Endothelial cell of umbilical vein (primary cell): Measurements from ENCODE around the gene PRPH. TPM values are rescaled to one million over a fixed set of nuclear protein-coding genes. Genes with fewer than 3 reads are reported as not detected.

Experiments
- BruUV-seq: library from RNA; stranded (reverse); fragments of 400-500 nt; replicated peaks from 2 replicates; lab custom pipeline; 2021; lab: Mats Ljungman, UMichigan
- CTCF ChIA-PET: fragments of 300-600, 350-600 bp; sonication (Branson Sonifier 250); formaldehyde crosslinking; loops from one replicate; lab custom pipeline; 2021; ENCODE audit warnings: antibody characterized with exemption, inconsistent platforms; lab: Charles Lee
- POLR2A ChIA-PET: fragments of 300-600, 350-600 bp; sonication (Branson Sonifier 250); formaldehyde crosslinking; loops from one replicate; lab custom pipeline; 2021; ENCODE audit warnings: antibody characterized with exemption, inconsistent platforms; lab: Charles Lee
- DNase-seq: peaks from one replicate; pipeline ENCODE4 v3.0.0-alpha.2; 2011; ENCODE audit warnings: low read depth, low spot score
- FAIRE-seq: peaks from 2 replicates; lab custom pipeline; 2011; peaks lifted over from hg19 to GRCh38; lab: Jason Lieb, UNC
- H2AFZ ChIP-seq: 2 replicates; pipeline ENCODE4 v1.6.0; 2012; ENCODE audit warnings: low read depth, low read length, control low read depth, inconsistent platforms
- H3K27ac ChIP-seq: 2 replicates; pipeline ENCODE4 v1.5.1; 2011; ENCODE audit warnings: low read depth, mild to moderate bottlenecking, control low read depth, low read length, moderate library complexity; ENCODE audit not compliant: insufficient read depth
- H3K27me3 ChIP-seq, 2 experiments: 2 replicates each; pipeline versions ENCODE4 v1.6.0 to v1.6.1; 2011; ENCODE audit warnings: low read length in 2 of 2, mixed read lengths in 1 of 2; ENCODE audit not compliant: control insufficient read depth in 2 of 2, insufficient read depth in 2 of 2
- H3K36me3 ChIP-seq, 2 experiments: 2 replicates in 1 of 2; 3 replicates in 1 of 2; pipeline ENCODE4 v1.5.1; 2011; ENCODE audit warnings: low read length in 2 of 2, mild to moderate bottlenecking in 1 of 2, moderate library complexity in 1 of 2; ENCODE audit not compliant: control insufficient read depth in 2 of 2, insufficient read depth in 2 of 2; ENCODE audit errors: extremely low read depth in 1 of 2
- H3K4me1 ChIP-seq: 3 replicates; pipeline ENCODE4 v1.5.1; 2011; ENCODE audit warnings: mild to moderate bottlenecking, low read length; ENCODE audit not compliant: control insufficient read depth, insufficient read depth; ENCODE audit errors: extremely low read depth
- H3K4me2 ChIP-seq: 2 replicates; pipeline ENCODE4 v1.6.1; 2011; ENCODE audit warnings: low read length, control low read depth, mixed read lengths; ENCODE audit not compliant: insufficient read depth
- H3K4me3 ChIP-seq, 3 experiments: fragments of 200-600 bp in 1 of 3; sonication (generic), shearing (Covaris generic) in 1 of 3; replicated peaks in 1 of 3; 2 replicates each; pipeline ENCODE4 v1.5.1; 2011 to 2016; ENCODE audit warnings: control low read depth in 3 of 3, low read length in 3 of 3, mild to moderate bottlenecking in 2 of 3, inconsistent platforms in 1 of 3, low read depth in 1 of 3, moderate library complexity in 1 of 3; ENCODE audit not compliant: insufficient read depth in 1 of 3
- H3K79me2 ChIP-seq: 2 replicates; pipeline ENCODE4 v1.6.0; 2012; ENCODE audit warnings: low read length, inconsistent platforms; ENCODE audit not compliant: control insufficient read depth, insufficient read depth
- H3K9ac ChIP-seq: replicated peaks from 2 replicates; pipeline ENCODE3; 2011; ENCODE audit warnings: low read length, control low read depth; ENCODE audit not compliant: insufficient read depth; ENCODE audit errors: extremely low read depth
- H3K9me1 ChIP-seq: replicated peaks from 3 replicates; pipeline ENCODE4 v1.6.0; 2011; ENCODE audit warnings: mild to moderate bottlenecking, low read length; ENCODE audit not compliant: control insufficient read depth, insufficient read depth; ENCODE audit errors: extremely low read depth
- H3K9me3 ChIP-seq: replicated peaks from 2 replicates; pipeline ENCODE4 v1.5.1; 2012; ENCODE audit warnings: low read length, inconsistent platforms; ENCODE audit not compliant: control insufficient read depth, insufficient read depth
- H4K20me1 ChIP-seq: replicated peaks from 2 replicates; pipeline ENCODE3; 2011; ENCODE audit warnings: mild to moderate bottlenecking, low read length; ENCODE audit not compliant: control insufficient read depth, insufficient read depth; ENCODE audit errors: extremely low read depth
- FOS ChIP-seq: IDR thresholded peaks from 2 replicates; pipeline ENCODE4 v1.6.1; 2011; ENCODE audit warnings: mild to moderate bottlenecking, low read length, moderate library complexity, borderline replicate concordance; ENCODE audit not compliant: insufficient read depth
- MYC ChIP-seq: IDR thresholded peaks from one replicate; pipeline ENCODE4 v1.6.1; 2011; ENCODE audit warnings: mild to moderate bottlenecking, low read depth, low read length
- dilution Hi-C: fragments of 300-500 bp; cut with MboI; formaldehyde crosslinking; loops from one replicate; pipeline ENCODE4 v1.15.0; 2019; ENCODE audit warnings: low sequenced_read_pairs; ENCODE audit not compliant: extremely low pct_ligation_motif_present
- intact Hi-C: fragments of 100-400 bp; cut with micrococcal nuclease; formaldehyde crosslinking; loops from one replicate; pipeline ENCODE4 v1.10.0; 2022
- polyA plus RNA-seq, 4 experiments: library from polyadenylated mRNA; depleted of rRNA in 3 of 4; stranded (reverse) in 3 of 4; unstranded in 1 of 4; fragments of >200 nt; gene quantifications; 2 replicates each; pipeline versions ENCODE4 v1.2.1 to v1.2.3, GENCODE V29; 2011 to 2012; ENCODE audit warnings: missing spikeins in 1 of 4
- total RNA-seq: library from RNA; stranded (reverse); gene quantifications from 2 replicates; pipeline ENCODE4 v1.2.3, GENCODE V29; 2021
- TF ChIP-seq, protein P1 (sequence below), 2 donors: IDR thresholded peaks; 1 replicate in 1 of 2; 2 replicates in 1 of 2; pipeline ENCODE4 v1.5.1; 2011; ENCODE audit warnings: low read length in 2 of 2, mild to moderate bottlenecking in 2 of 2, moderate library complexity in 2 of 2, control low read depth in 1 of 2, inconsistent platforms in 1 of 2, low read depth in 1 of 2; ENCODE audit not compliant: insufficient read depth in 1 of 2; ENCODE audit errors: extremely low read depth in 1 of 2

Gene PRPH
- total and polyA plus RNA-seq, 2 donors (not counting 3 experiments of a cell fraction or from before 2014, with no cell fraction given) = not detected

DNA sequence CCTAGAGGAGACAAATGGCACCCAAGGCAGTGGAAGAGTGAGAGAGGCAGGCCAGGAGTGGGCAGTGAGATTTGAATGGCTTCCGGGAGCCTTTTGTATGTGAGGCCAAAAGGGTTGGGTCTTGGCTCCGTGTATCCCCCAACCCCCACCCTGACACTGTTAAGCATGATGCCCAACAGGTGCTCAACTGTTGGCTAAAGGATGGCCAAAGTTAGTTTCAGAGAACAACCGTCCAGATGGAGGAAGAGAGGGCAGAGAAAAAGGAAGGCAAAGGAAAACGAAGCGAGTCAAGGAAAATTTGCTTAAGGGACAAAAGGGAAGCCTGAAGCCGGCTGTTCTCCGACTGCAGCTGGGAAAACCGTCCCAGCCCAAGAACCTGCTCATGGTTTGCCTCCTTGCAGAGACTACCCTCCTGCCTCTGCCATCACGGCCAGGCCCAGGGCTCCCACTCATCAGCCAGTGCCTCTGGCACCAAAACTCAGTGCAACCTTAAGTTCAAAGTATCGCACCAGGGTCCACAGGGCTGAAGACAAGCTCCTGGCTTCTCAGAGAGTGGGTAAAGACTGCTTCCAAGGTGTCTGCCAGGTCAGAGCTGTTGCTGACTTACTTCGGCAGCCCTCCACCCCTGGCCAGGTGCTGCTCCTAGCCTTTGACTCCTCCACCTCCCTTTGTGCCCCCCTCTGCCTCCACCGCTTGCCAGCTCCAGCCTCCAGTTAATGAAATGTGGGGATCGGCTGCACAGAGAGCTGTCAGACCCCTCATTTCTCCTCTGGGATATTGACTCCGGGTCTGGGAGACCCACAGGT lies 46.2 kb downstream of the PRPH start:
- Histone ChIP-seq H3K4me3 (no peak overlapping the region), H3K9me3 (no peaks in the 10 kb centered on the region), H3K9me1 (no peaks in the 10 kb centered on the region), H4K20me1 (no peaks in the 10 kb centered on the region), H3K27me3 (peaks cover 50 to 69% of the 10 kb centered on the region in 2 experiments), H3K4me1 (peaks cover 20% of the 10 kb centered on the region), H2AFZ (no peak overlapping the region), H3K79me2 (no peaks in the 10 kb centered on the region), H3K27ac (no peak overlapping the region), H3K9ac (no peak overlapping the region), H3K36me3 (no peaks in the 10 kb centered on the region), H3K4me2 (no peak overlapping the region)
- DNase-seq = no peak
- FAIRE-seq = no peak
- dilution Hi-C loops = no loop called here
- ChIA-PET POLR2A (interaction anchor here (0.6 to 1.9 kb wide), 2 partner anchors 18 to 204 kb away, joined by 7 to 9 read pairs; partner anchors contain the start of gene TROAP), CTCF (interaction anchor here (0.6 to 3.8 kb wide), 19 partner anchors 9 to 240 kb away, joined by 3 to 105 read pairs (median 7); partner anchors contain the start of genes PRPH and TROAP)
- no TSS peak for BruUV-seq
- TF ChIP-seq, protein P1, sequence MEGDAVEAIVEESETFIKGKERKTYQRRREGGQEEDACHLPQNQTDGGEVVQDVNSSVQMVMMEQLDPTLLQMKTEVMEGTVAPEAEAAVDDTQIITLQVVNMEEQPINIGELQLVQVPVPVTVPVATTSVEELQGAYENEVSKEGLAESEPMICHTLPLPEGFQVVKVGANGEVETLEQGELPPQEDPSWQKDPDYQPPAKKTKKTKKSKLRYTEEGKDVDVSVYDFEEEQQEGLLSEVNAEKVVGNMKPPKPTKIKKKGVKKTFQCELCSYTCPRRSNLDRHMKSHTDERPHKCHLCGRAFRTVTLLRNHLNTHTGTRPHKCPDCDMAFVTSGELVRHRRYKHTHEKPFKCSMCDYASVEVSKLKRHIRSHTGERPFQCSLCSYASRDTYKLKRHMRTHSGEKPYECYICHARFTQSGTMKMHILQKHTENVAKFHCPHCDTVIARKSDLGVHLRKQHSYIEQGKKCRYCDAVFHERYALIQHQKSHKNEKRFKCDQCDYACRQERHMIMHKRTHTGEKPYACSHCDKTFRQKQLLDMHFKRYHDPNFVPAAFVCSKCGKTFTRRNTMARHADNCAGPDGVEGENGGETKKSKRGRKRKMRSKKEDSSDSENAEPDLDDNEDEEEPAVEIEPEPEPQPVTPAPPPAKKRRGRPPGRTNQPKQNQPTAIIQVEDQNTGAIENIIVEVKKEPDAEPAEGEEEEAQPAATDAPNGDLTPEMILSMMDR (IDR thresholded peaks at IDR 0.05; ENCODE audit: extremely low read depth in 1 of 2, insufficient read depth in 1 of 2, low read depth in 1 of 2, low read length in 2 of 2) = no peak
- TF ChIP-seq FOS (no peak), MYC (no peak)
- intact Hi-C loops = loop anchor here (10.0 kb wide), 1 partner anchor 404 kb away; the partner anchor contains the start of gene TMBIM6
